Kasumi-1 (cell line): ENCODE data around the gene C1QL1.

Source experiments
- DNase-seq, 2 experiments: peaks; one replicate each; lab custom pipeline; 2025; lab: John Stamatoyannopoulos, UW

The C1QL1 gene

GRCh38 chr17:44968225-44969143 is at the start of gene C1QL1:
Gene C1QL1 (minus strand): TSS chr17:44968303. CDS start chr17:44968048, 255 bp downstream.
- DNase-seq: peak; percentile 74

DNA sequence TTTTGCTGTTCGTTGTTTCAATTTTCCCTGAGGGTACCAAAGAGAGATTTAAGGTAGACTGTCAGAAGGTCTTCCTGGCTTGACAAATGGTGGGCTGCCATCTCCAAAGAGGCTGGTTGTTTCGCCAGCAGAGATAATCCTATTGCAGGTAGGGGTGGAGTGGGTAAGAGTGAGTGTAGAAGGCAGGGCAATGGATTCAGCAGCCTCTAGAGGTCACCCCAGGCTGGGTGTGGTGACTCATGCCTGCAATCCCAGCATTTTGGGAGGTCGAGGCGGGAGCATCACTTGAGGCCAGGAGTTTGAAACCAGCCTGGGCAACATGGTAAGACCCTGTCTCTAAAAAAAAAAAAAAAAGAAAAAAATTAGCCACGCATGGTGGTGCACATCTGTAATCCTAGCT is 48.7 kb upstream of the C1QL1 start:
- DNase-seq: peak in 1 of 2 experiments; percentile 36

GRCh38 chr17:45016237-45016636 is 48.1 kb upstream of the C1QL1 start:
- no peak for DNase-seq

DNA sequence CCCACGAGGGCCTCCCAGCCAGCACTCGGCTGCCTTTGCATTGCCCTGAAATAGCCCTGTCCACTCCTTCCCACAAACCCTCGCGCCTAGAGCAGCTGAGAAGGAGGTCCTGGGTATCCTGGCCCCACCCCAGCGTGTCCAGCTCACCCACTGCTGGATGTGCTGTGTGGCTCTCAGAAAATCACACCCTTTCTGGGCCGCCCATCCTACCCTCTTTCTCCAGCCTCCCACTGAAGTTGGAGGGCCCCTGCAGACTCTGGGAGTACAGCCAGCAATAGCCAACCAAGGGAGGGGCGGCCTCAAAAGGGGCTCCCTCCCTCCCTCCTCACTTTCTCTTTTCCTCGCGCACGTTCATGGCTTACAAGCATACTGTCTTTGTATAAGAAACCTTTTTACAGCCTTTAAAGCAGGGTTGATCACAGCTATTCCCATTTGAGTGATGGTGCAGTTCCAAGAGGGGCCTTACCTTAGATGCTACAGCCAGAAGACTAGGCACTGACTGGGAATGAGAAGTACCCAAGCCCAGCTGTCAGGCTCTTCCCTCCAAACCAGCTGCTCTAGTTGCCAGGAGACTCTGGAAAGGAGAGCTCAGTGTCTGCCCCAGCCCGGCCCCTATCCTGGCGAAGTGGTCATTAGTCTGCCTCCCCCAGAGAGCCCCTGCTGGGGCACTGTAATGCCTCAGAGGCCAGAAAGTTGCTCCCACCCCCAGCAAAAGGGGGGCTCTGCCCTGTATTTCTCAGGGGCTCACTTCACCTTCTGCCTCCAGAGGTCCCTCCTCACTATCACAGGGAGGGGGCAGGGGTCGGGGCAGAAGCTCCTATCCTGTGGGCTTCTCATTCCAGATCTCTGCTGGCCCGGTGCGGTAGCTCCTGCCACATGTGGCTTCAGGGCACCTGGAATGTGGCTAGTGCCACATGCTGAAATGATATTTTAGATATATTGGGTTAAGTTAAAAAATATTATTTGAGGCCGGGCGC is 45.2 kb upstream of the C1QL1 start:
- DNase-seq: no peak

DNA sequence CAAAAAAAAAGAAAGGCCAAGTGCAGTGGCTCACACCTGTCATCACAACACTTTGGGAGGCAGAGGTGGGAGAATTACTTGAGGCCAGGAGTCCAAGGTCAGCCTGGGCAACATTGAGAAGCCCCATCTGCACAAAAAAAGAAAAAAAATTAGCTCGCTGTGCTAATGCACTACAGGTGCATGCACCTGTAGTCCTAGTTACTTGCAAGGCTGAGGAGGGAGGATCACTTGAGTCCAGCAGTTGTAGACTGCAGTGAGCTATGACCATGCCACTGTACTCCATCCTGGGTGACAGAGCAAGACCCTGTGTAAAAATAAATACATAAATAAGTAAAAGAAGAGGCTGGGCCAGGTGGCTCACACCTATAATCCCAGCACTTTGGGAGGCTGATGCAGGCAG is 43.7 kb upstream of the C1QL1 start:
- no peak for DNase-seq

- DNase-seq: no peak
These were observed 41.8 kb upstream of the C1QL1 start for GRCh38 chr17:45009676-45010467.

- no peak for DNase-seq
These were observed 40.1 kb upstream of the C1QL1 start for GRCh38 chr17:45008216-45008615.

DNA sequence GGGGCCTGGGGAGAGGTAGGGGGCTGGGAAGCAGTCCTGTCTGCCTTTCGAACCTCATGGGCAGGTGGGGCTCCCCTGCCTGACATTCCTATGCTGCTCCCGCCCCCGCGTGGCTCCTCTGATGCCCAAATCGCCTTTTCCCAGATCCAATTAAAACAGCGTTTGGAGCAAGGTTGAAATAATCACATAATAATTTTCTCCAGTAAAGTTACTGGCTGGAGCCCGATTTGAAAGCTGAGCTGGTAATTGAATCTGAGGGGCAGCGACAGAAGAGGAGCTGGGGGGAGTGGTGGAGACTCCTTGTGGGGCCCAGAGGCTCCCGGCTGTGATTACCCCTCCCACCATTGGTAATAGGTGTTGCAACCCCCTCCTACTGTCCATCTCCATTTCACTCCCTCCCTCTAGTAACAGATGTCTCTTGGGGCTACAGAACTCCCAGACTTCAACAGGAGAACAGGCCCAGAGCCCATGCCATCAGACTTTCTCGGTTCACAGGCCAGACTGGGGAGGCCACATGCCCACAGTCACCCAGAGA is 38.9 kb upstream of the C1QL1 start:
- no peak for DNase-seq

- no peak for DNase-seq
These were observed 37.6 kb upstream of the C1QL1 start for GRCh38 chr17:45005700-45006099.

DNA sequence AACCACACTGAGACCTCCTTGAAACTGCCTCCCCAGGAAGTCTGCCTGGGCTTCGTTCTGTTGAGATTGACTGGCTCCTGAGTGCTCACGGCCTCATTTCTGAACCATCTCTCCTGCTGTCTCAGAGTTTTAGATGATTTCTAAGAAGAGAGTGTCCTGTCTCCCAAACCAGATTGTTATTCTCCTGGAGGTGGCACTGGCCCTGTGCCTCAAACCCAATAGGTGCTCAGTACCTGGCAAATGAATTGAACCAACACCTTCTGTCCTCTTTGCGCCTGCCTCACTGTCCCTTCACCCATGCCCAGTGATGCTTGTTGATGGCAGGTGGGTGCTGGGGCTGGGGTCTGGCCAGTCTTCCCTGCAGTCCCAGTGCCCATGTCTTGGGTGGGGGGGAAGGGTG is 36.3 kb upstream of the C1QL1 start:
- DNase-seq: no peak

GRCh38 chr17:45003877-45004276 is 35.8 kb upstream of the C1QL1 start:
- no peak for DNase-seq

DNA sequence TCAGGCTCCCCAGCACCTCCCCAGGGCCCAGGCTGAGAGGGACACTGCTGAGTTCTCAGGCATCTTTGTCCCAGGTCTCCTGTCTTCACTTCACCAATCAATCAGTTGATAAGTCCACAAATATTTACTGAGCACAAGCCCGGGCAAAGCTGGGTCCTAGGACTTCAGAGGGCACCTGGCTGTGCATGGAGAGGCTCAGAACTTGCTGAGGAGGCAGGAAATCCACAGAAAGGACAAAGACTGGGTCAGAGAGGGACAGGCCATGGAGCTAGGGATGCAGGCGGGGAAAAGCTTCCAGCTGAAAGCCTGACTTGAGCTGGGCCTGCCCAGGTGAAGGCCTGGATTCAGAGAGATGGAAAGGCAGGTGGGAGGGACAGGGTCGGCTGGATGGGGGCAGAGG is 33.2 kb upstream of the C1QL1 start:
- no peak for DNase-seq

DNA sequence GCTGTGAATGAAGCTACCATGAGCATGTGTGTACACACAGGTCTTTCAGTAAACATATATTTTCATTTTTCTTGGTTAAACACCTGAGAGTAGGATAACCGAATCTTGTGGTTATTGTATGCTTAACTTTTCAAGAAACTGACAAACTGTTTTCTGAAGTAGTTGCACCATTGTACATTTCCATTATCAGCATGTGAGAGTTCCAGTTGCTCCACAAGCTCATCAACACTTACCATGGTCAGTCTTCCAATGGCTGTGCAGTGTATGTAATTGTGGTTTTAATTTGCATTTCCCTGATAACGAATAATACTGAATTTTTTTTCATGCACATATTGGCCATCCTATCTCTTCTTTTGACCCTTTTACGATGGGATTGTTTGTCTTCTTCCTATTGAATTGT is 31.3 kb upstream of the C1QL1 start:
- DNase-seq: no peak

DNA sequence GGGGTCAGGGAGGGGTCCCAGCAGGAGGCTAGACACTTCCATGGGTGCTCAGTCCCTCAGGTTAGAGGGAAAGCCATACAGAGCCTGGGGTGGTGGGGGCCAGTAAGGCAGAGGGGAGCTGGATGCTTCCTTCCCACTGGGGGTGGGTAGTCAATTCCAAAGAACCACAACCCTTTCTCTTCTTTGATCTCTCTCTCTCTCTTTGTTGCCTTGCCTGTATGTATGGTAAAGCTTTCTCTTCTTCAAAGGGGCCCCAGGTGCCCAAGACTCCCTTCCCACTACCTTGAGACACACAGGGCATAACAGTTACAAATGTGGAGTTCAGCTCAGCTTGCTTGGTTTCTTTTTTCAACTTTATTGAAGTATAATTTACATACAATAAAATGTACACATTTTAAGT is 30.5 kb upstream of the C1QL1 start:
- DNase-seq: no peak

GRCh38 chr17:44997733-44998520 is 29.8 kb upstream of the C1QL1 start:
- no peak for DNase-seq

DNA sequence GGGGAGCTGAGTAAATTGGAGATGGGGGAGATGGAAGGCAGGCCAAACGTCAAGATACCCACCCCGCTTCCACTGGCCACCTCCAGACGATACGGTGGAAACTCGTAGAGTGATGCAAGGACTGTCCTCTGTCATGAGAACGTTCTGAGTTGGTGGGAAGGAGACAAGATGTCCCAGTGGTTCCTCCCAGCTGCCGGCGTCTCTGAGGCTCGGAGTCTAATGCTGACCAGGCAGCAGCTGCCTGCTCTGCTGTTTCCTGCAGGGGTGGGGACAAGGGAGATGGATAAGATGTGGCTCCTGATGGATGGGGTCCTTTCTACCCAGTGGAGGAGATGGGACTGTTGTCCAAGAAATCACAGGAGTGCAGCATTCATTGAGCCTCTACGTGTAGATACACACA is 28.2 kb upstream of the C1QL1 start:
- no peak for DNase-seq

GRCh38 chr17:44995436-44996001 is 27.4 kb upstream of the C1QL1 start:
- no peak for DNase-seq

DNA sequence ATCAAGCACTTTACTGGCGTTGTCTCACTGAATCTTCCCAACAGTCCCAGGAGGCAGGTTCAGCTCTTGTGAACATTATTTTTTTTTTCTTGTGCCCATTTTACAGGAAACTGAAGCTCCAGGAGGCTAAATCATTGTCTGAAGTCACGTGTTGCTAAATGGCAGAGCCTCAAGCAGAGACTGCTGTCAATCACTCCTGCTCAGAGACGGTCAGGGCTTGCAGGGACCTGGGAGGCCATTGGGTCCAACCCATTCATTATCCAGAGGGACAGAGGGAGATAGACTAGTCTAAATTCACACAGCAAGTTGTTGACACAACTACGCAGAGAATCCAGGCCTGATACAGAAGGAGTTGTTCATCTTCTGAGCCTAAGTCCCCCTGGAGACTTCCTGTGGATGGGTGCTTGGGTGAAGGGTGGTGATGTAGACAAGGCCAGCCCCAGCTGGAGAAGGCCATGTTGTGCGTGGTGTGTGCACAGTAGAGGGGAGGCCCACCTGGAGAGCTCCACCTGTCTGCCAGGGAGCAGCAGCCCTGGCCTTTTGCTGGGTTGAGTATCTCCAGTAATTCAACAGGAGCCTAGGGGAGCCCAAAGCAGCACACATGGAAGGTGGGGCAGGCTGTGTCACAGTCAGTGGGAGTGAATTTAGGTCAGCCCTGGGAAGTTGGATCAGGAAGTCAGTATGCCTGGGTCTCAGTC is 24.3 kb upstream of the C1QL1 start:
- no peak for DNase-seq

DNA sequence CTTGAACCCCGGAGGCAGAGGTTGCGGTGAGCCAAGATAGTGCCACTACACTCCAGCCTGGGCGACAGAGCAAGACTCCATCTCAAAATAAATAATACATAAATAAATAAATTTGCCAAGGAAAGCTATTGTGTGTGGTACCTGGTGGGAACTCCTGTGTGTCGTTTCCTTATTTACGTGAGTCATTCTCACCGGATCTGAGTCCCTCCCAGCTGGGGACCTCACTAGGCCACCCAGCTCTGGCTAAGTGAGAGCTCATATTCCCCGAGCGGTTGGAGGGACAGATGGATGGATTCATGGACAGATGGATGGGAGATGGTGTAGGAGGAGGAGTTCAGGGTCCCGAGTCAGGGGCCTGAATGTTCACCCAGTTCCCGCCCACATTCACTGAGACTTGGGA is 22.9 kb upstream of the C1QL1 start:
- no peak for DNase-seq
